ENCODE results near the gene DLGAP3.

DLGAP3 gene

DNA sequence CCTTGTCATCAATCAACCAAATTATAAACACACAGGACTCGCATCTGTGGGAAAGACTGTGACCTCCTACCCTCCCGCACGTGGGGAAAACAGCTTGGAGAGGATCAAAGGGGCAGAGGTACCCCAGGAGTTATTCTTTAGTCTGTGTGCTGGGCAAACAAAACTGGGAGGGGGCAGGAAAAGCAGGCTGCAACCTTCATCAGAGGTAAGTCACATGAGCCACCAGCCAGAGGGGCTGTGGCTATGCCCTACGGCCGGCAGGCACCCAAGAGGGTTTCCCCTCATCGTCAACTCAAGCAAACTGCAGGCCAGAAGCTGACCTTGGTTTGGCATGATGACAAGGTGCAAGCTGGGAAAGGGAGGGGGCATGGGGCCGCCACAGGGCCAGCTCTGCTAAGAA is 82.4 kb downstream of the DLGAP3 start:
- Mint-ChIP-seq H3K27ac (no peak overlapping the region), H3K4me3 (no peak overlapping the region), H3K4me1 (no peaks in the 10 kb centered on the region), H3K27me3 (ENCODE audit: low read depth) (no peaks in the 10 kb centered on the region), H3K9me3 (no peaks in the 10 kb centered on the region), H3K36me3 (ENCODE audit: low read depth) (peaks cover 25% of the 10 kb centered on the region)
- no peak for TF ChIP-seq CTCF (IDR thresholded peaks at IDR 0.05; ENCODE audit: unreplicated experiment in 3 of 3)

DNA sequence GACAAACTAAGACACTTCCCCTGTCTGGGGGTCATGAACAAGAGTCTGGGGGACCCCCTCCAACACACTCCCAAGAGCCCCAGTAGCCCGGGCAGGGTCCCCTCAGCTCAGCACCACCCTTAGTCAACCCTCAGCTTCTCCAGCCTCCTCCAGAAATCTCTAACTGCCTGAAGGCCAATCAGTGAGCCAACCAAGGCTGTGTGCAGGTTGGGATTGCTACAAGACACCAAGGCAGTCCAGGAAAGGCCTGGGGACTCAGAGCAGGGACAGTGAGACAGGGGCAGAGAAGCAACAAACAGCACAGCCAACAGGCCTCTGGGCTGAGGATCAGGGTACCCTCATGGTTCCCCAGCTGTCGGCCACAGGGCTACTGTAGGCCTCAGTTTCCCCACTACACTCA is 83.2 kb downstream of the DLGAP3 start:
- peaks cover 21% of the 10 kb centered on the region for H3K36me3 Mint-ChIP-seq (ENCODE audit: low read depth)
- no peaks in the 10 kb centered on the region for H3K4me1 Mint-ChIP-seq
- no peak overlapping the region for H3K4me3 Mint-ChIP-seq
- no peaks in the 10 kb centered on the region for H3K9me3 Mint-ChIP-seq
- no peak for TF ChIP-seq CTCF (IDR thresholded peaks at IDR 0.05; ENCODE audit: unreplicated experiment in 3 of 3)
- no peak overlapping the region for H3K27ac Mint-ChIP-seq
- no peaks in the 10 kb centered on the region for H3K27me3 Mint-ChIP-seq (ENCODE audit: low read depth)

DNA sequence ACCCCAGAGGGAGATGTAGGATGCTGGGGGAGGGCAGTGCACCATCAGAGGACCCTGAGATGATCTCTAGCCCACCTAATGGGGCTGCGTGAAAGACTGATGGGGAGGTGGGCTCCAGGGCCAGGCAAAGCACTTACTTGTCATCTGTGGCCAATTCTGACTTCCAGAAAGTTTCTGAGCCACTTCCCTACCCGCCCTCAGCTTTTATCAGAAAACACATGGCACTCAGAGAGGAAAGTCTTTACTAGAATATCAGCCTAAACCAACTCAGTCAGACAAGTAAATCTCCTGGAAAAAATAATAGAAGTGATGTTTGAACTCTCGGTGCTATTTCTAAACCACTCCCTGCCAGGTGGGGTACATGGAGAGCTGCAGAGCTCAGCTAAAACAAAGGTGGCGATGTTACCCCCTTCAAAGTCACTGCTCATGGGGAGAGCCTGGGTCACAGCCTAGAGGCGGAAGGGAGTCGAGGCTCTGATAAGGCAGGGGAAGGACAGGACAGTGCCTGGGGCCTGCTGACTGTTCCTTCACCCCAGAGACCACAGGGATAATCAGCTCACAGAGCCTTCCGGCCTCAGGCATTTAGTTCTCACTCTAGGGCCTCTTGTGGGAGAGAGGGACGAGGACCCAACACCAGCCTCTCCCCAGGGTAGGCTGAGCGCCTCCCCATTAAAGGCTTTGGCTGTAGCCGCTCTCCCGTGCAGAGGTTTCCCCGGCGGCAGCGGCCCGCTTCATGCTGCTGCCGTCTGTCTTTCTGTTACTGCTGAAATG is 84.1 kb downstream of the DLGAP3 start:
- no peaks in the 10 kb centered on the region for H3K27me3 Mint-ChIP-seq (ENCODE audit: low read depth)
- no peak for TF ChIP-seq CTCF (IDR thresholded peaks at IDR 0.05; ENCODE audit: unreplicated experiment in 3 of 3)
- no peaks in the 10 kb centered on the region for H3K9me3 Mint-ChIP-seq
- H3K27ac Mint-ChIP-seq, result no peak overlapping the region
- no peak overlapping the region for H3K4me3 Mint-ChIP-seq
- H3K4me1 Mint-ChIP-seq, result no peaks in the 10 kb centered on the region
- H3K36me3 Mint-ChIP-seq (ENCODE audit: low read depth), result peaks cover 16% of the 10 kb centered on the region

DNA sequence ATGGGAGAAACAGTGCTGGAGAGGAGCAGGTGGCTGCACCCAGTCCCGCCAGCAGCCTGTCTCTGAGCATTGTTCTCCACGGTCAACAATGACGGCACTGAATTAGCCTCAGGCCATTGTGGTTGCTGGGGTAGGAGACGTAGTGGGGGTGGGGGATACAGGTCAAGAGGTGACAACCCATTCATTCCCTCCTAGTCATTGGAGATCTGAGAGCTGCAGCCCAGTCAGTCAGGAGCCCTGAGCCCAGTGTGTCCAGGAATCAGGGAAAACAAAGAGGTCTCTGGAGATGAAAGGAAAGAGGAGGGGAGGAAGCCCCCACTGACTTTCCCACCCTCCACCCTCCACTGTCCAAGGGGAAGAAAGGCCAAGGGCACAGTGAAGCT is 85.2 kb downstream of the DLGAP3 start:
- H3K9me3 Mint-ChIP-seq, result no peaks in the 10 kb centered on the region
- TF ChIP-seq CTCF (IDR thresholded peaks at IDR 0.05; ENCODE audit: unreplicated experiment in 3 of 3), result no peak
- no peaks in the 10 kb centered on the region for H3K27me3 Mint-ChIP-seq (ENCODE audit: low read depth)
- H3K4me3 Mint-ChIP-seq, result no peak overlapping the region
- H3K36me3 Mint-ChIP-seq (ENCODE audit: low read depth), result peaks cover 9% of the 10 kb centered on the region
- H3K27ac Mint-ChIP-seq, result no peak overlapping the region
- no peaks in the 10 kb centered on the region for H3K4me1 Mint-ChIP-seq

DNA sequence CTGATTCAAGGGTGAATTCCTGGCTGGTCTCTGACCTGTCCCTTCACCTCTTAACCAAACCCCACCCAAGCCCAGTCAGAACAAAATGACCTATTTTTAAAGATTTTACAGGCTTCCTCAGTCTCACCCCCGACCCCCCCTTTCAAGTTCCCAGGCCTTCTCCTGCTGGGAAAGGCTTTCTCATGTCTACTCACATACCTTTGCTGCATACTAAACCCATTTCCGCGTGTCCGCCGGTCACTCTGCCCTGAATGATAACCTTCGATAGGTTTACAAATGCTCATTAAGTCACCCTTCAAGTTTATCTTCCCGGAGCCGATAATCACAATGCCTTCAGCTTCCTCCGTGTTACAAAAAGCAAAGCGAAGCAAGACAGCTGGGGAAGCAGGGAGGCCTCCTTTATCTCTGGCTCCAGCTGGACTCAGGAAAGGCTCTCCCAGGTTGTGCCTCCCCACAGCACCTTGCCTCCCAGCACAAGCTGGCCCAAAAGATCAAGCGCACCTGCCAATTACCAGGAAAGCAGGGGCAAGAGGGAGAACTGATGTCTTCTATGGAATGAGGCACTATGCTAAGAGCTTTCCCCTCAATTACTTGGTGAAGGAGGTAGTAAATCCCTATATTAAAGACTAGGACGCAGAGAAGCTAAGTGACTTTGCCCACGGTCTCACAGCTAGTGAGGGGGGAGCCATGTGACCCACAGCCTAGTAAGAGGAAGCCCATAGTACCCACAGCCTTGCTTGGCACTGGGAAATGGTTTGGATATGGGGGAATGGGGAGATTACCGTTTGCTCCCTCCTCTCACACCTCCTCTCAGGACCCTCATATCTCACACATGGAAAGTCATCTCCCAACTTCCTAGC is 85.8 kb downstream of the DLGAP3 start:
- Mint-ChIP-seq H3K27me3 (ENCODE audit: low read depth) (no peaks in the 10 kb centered on the region), H3K4me3 (no peak overlapping the region), H3K27ac (peak overlapping the region in 1 of 3 experiments; percentile 24), H3K36me3 (ENCODE audit: low read depth) (peaks cover 5% of the 10 kb centered on the region), H3K4me1 (no peaks in the 10 kb centered on the region), H3K9me3 (no peaks in the 10 kb centered on the region)
- TF ChIP-seq CTCF (IDR thresholded peaks at IDR 0.05; ENCODE audit: unreplicated experiment in 3 of 3), result no peak

All from nephron (organoid).